GM12878 (cell line): Measurements from ENCODE around the gene UQCC2. TPM values are rescaled to one million over a fixed set of nuclear protein-coding genes. Genes with fewer than 3 reads are reported as not detected.

Experiments used
- CBX5 ChIP-seq: sonication (generic); IDR thresholded peaks from 2 replicates; pipeline ENCODE4 v1.6.1; 2016; ENCODE audit warnings: low read depth, moderate library complexity, mild to moderate bottlenecking, inconsistent platforms
- HCFC1 ChIP-seq: fragments of 150-350 bp; IDR thresholded peaks from 2 replicates; pipeline ENCODE4 v1.6.1; 2014; ENCODE audit warnings: low read length
- HSF1 ChIP-seq: fragments of 150-350 bp; IDR thresholded peaks from 2 replicates; pipeline ENCODE4 v1.6.1; 2014; ENCODE audit warnings: mild to moderate bottlenecking, low read depth, low read length
- KDM1A ChIP-seq: fragments of 200-600 bp; sonication (generic); IDR thresholded peaks from 2 replicates; pipeline ENCODE4 v1.6.1; 2016; ENCODE audit warnings: borderline replicate concordance
- NR2C1 ChIP-seq: fragments of 450-650 bp; IDR thresholded peaks from 2 replicates; pipeline ENCODE4 v1.6.1; 2017; ENCODE audit warnings: antibody characterized with exemption, mild to moderate bottlenecking, moderate library complexity
- TCF3 ChIP-seq: IDR thresholded peaks from 2 replicates; pipeline ENCODE4 v1.6.1; 2012; ENCODE audit warnings: low read depth, mild to moderate bottlenecking, low read length, borderline replicate concordance; ENCODE audit not compliant: insufficient read depth
- ZBTB40 ChIP-seq: fragments of 450-650 bp; IDR thresholded peaks from 2 replicates; pipeline ENCODE4 v1.6.1; 2016; ENCODE audit warnings: mild to moderate bottlenecking, moderate library complexity, borderline replicate concordance
- ZNF217 ChIP-seq: fragments of 450-650 bp; IDR thresholded peaks from 2 replicates; pipeline ENCODE4 v1.6.1; 2017; ENCODE audit warnings: antibody characterized with exemption, mild to moderate bottlenecking
- polyA plus RNA-seq, 11 experiments: library from polyadenylated mRNA; depleted of rRNA in 4 of 11; unstranded in 6 of 11; stranded (reverse) in 5 of 11; fragments of >200 nt; fragmentation: Nextera tagmentation in 4 of 11; fragmentation: Illumina TruSeq in 1 of 11; extraction: Ambion mirVana in 4 of 11; extraction: Trizol in 1 of 11; gene quantifications; 1 replicate in 1 of 11; 2 replicates in 10 of 11; pipeline versions ENCODE4 v1.2.1 to v1.2.3, GENCODE V29; 2011 to 2016; ENCODE audit warnings: inconsistent platforms in 2 of 11, missing spikeins in 2 of 11, low read depth in 1 of 11
- total RNA-seq, 4 experiments: library from RNA; depleted of rRNA in 3 of 4; stranded (reverse); fragments of >200 nt in 3 of 4; fragmentation: Illumina TruSeq in 1 of 4; extraction: Trizol in 1 of 4; gene quantifications; 2 replicates each; pipeline versions ENCODE4 v1.2.1 to v1.2.3, GENCODE V29; 2013 to 2021

The UQCC2 gene
- total and polyA plus RNA-seq, 10 of the 15 experiments (the other 5 are each of a cell fraction or from before 2014, with no cell fraction given), result 40.6 to 478 (median 71.2) TPM

GRCh38 chr6:33676416-33677142, 34.9 kb downstream of the UQCC2 start (continued):
- TF ChIP-seq HSF1 (no peak), KDM1A (no peak), TCF3 (no peak), NR2C1 (no peak), ZNF217 (no peak), HCFC1 (no peak), CBX5 (no peak), ZBTB40 (no peak)
- TF ChIP-seq, all 136 proteins: peak for 0
